ENCODE results near the gene APBA2. TPM values are rescaled to one million over a fixed set of nuclear protein-coding genes. Genes with fewer than 3 reads are reported as not detected.

APBA2 gene
- total RNA-seq, 1 donor from 2014 or later, result 19.6 TPM

GRCh38 chr15:29065571-29065970 is 179.8 kb downstream of the APBA2 start:
- Histone ChIP-seq H3K9me3 (no peaks in the 10 kb centered on the region), H3K4me3 (no peak overlapping the region), H3K27ac (no peak overlapping the region), H3K27me3 (no peaks in the 10 kb centered on the region), H3K4me1 (no peaks in the 10 kb centered on the region), H3K36me3 (no peaks in the 10 kb centered on the region)
- no peak for DNase-seq (ENCODE audit: extremely low spot score in 2 of 2)
- TF ChIP-seq POLR2AphosphoS5 (IDR thresholded peaks at IDR 0.05; ENCODE audit: insufficient read depth in 1 of 2, low read depth in 1 of 2), result no peak
- no peak for TF ChIP-seq POLR2A (IDR thresholded peaks at IDR 0.05)
- no peak for TF ChIP-seq CTCF (IDR thresholded peaks at IDR 0.05)
- intact Hi-C loops (cut with DNase I), result no loop called here

GRCh38 chr15:29066310-29066709 is 180.5 kb downstream of the APBA2 start:
- H3K9me3 ChIP-seq, result no peaks in the 10 kb centered on the region
- no peak for DNase-seq (ENCODE audit: extremely low spot score in 2 of 2)
- H3K27me3 ChIP-seq, result no peaks in the 10 kb centered on the region
- no peak for TF ChIP-seq CTCF (IDR thresholded peaks at IDR 0.05)
- TF ChIP-seq POLR2A (IDR thresholded peaks at IDR 0.05), result no peak
- no peak for TF ChIP-seq POLR2AphosphoS5 (IDR thresholded peaks at IDR 0.05; ENCODE audit: insufficient read depth in 1 of 2, low read depth in 1 of 2)
- H3K4me3 ChIP-seq, result no peak overlapping the region
- H3K27ac ChIP-seq, result no peak overlapping the region
- H3K36me3 ChIP-seq, result no peaks in the 10 kb centered on the region
- intact Hi-C loops (cut with DNase I), result no loop called here
- H3K4me1 ChIP-seq, result no peaks in the 10 kb centered on the region

GRCh38 chr15:29066838-29067237 is 181.1 kb downstream of the APBA2 start:
- intact Hi-C loops (cut with DNase I), result no loop called here

GRCh38 chr15:29067949-29068348 is 182.2 kb downstream of the APBA2 start:
- TF ChIP-seq CTCF (IDR thresholded peaks at IDR 0.05) (no peak), POLR2A (IDR thresholded peaks at IDR 0.05) (no peak), POLR2AphosphoS5 (IDR thresholded peaks at IDR 0.05; ENCODE audit: insufficient read depth in 1 of 2, low read depth in 1 of 2) (no peak)
- no peaks in the 10 kb centered on the region for H3K9me3 ChIP-seq
- no peak for DNase-seq (ENCODE audit: extremely low spot score in 2 of 2)
- H3K4me1 ChIP-seq, result no peaks in the 10 kb centered on the region
- no peak overlapping the region for H3K4me3 ChIP-seq
- intact Hi-C loops (cut with DNase I), result no loop called here
- H3K36me3 ChIP-seq, result no peaks in the 10 kb centered on the region
- H3K27me3 ChIP-seq, result no peaks in the 10 kb centered on the region
- H3K27ac ChIP-seq, result no peak overlapping the region

More at GRCh38 chr15:29066838-29067237, 181.1 kb downstream of the APBA2 start:
- Histone ChIP-seq H3K27me3 (no peaks in the 10 kb centered on the region), H3K36me3 (no peaks in the 10 kb centered on the region), H3K9me3 (no peaks in the 10 kb centered on the region), H3K4me1 (no peaks in the 10 kb centered on the region), H3K4me3 (no peak overlapping the region), H3K27ac (no peak overlapping the region)
- DNase-seq (ENCODE audit: extremely low spot score in 2 of 2), result no peak
- no peak for TF ChIP-seq POLR2A (IDR thresholded peaks at IDR 0.05)
- no peak for TF ChIP-seq CTCF (IDR thresholded peaks at IDR 0.05)
- TF ChIP-seq POLR2AphosphoS5 (IDR thresholded peaks at IDR 0.05; ENCODE audit: insufficient read depth in 1 of 2, low read depth in 1 of 2), result no peak

GRCh38 chr15:29070471-29071231 is 184.9 kb downstream of the APBA2 start:
- no peak for DNase-seq (ENCODE audit: extremely low spot score in 2 of 2)
- Histone ChIP-seq H3K36me3 (no peaks in the 10 kb centered on the region), H3K4me1 (no peaks in the 10 kb centered on the region), H3K9me3 (no peaks in the 10 kb centered on the region), H3K27me3 (no peaks in the 10 kb centered on the region), H3K27ac (no peak overlapping the region), H3K4me3 (no peak overlapping the region)
- TF ChIP-seq CTCF (IDR thresholded peaks at IDR 0.05) (no peak), POLR2AphosphoS5 (IDR thresholded peaks at IDR 0.05; ENCODE audit: insufficient read depth in 1 of 2, low read depth in 1 of 2) (no peak), POLR2A (IDR thresholded peaks at IDR 0.05) (no peak)
- intact Hi-C loops (cut with DNase I), result no loop called here
